Measurements from ENCODE around the gene BANP.

GRCh38 chr16:88084881-88085280 lies 133.6 kb downstream of the BANP start:
- TF ChIP-seq CTCF (conservative IDR thresholded peaks at IDR 0.05; ENCODE audit: low read depth, low read length) (no peak), EZH2phosphoT487 (IDR thresholded peaks at IDR 0.05; ENCODE audit: borderline replicate concordance, low read length) (no peak)

Data from PC-3 (cell line).